ENCODE data around the gene PRSS8.

PRSS8 gene

GRCh38 chr16:31135535-31136286 lies at the start of gene PRSS8:
PRSS8 (minus strand) TSS chr16:31135727; CDS start chr16:31135498, 229 bp downstream.
- ChIA-PET POLR2A (interaction anchor here (2.0 to 6.9 kb wide), 2 partner anchors 18 to 44 kb away, joined by 5 to 38 read pairs; partner anchors contain the start of genes FUS and KAT8), CTCF (no interaction called here)
- DNase-seq (ENCODE audit: extremely low spot score) = no peak
- TF ChIP-seq CTBP1 (IDR thresholded peaks at IDR 0.05; ENCODE audit: borderline replicate concordance) (no peak), TARDBP (IDR thresholded peaks at IDR 0.05) (0 out of 2 replicates have a peak, but pooled peaks have one; percentile 31), L3MBTL2 (conservative IDR thresholded peaks at IDR 0.05) (no peak)

- TF ChIP-seq ELF4 (IDR thresholded peaks at IDR 0.05) = no peak
- TF ChIP-seq ZNF384 (IDR thresholded peaks at IDR 0.05) = no peak
- no peak for TF ChIP-seq L3MBTL2 (conservative IDR thresholded peaks at IDR 0.05)
- no peak for TF ChIP-seq CTBP1 (IDR thresholded peaks at IDR 0.05; ENCODE audit: borderline replicate concordance)
- no peak for TF ChIP-seq HDGF (IDR thresholded peaks at IDR 0.05; ENCODE audit: borderline replicate concordance)
- POLR2A ChIA-PET = no interaction called here
- CTCF ChIA-PET = no interaction called here
- DNase-seq (ENCODE audit: extremely low spot score) = no peak
These were observed 49.4 kb upstream of the PRSS8 start for GRCh38 chr16:31184888-31185287.

GRCh38 chr16:31183432-31184428 lies 48.2 kb upstream of the PRSS8 start:
- no peak for TF ChIP-seq LEF1 (IDR thresholded peaks at IDR 0.05; ENCODE audit: borderline replicate concordance)
- no peak for TF ChIP-seq HDGF (IDR thresholded peaks at IDR 0.05; ENCODE audit: borderline replicate concordance)
- TF ChIP-seq ZNF384 (IDR thresholded peaks at IDR 0.05) = no peak
- no peak for TF ChIP-seq FOXA1 (IDR thresholded peaks at IDR 0.05)
- TF ChIP-seq L3MBTL2 (conservative IDR thresholded peaks at IDR 0.05) = no peak
- no peak for TF ChIP-seq ARNT (IDR thresholded peaks at IDR 0.05)
- no peak for TF ChIP-seq FOXM1 (IDR thresholded peaks at IDR 0.05; ENCODE audit: borderline replicate concordance)
- TF ChIP-seq TARDBP (IDR thresholded peaks at IDR 0.05) = no peak
- TF ChIP-seq SUZ12 (IDR thresholded peaks at IDR 0.05) = no peak
- TF ChIP-seq PKNOX1 (IDR thresholded peaks at IDR 0.05) = no peak
- TF ChIP-seq SP1 (IDR thresholded peaks at IDR 0.05) = no peak
- TF ChIP-seq BHLHE40 (IDR thresholded peaks at IDR 0.05; ENCODE audit: borderline replicate concordance) = no peak
- TF ChIP-seq NFRKB (IDR thresholded peaks at IDR 0.05) = no peak
- no peak for TF ChIP-seq FOXK2 (IDR thresholded peaks at IDR 0.05)
- TF ChIP-seq ELF4 (IDR thresholded peaks at IDR 0.05) = no peak
- no peak for TF ChIP-seq CTBP1 (IDR thresholded peaks at IDR 0.05; ENCODE audit: borderline replicate concordance)
- CTCF ChIA-PET = interaction anchor here (0.6 kb wide), 2 partner anchors 162 to 229 kb away, joined by 3 to 4 read pairs; no protein-coding TSS in a partner anchor
- POLR2A ChIA-PET = no interaction called here
- no peak for DNase-seq (ENCODE audit: extremely low spot score)

- DNase-seq (ENCODE audit: extremely low spot score) = no peak
- TF ChIP-seq ELF4 (IDR thresholded peaks at IDR 0.05) = no peak
- POLR2A ChIA-PET = interaction anchor here (0.9 kb wide), 2 partner anchors 14 to 261 kb away, joined by 3 read pairs; no protein-coding TSS in a partner anchor
- CTCF ChIA-PET = no interaction called here
These were observed 46.9 kb upstream of the PRSS8 start for GRCh38 chr16:31182391-31182790.

GRCh38 chr16:31181102-31181830 lies 45.7 kb upstream of the PRSS8 start:
- TF ChIP-seq NFRKB (IDR thresholded peaks at IDR 0.05) (no peak), ELF4 (IDR thresholded peaks at IDR 0.05) (no peak), BHLHE40 (IDR thresholded peaks at IDR 0.05; ENCODE audit: borderline replicate concordance) (no peak), FOXA1 (IDR thresholded peaks at IDR 0.05) (no peak), PKNOX1 (IDR thresholded peaks at IDR 0.05) (no peak)
- DNase-seq (ENCODE audit: extremely low spot score) = no peak
- POLR2A ChIA-PET = interaction anchor here (0.6 to 2.6 kb wide), 26 partner anchors 9 to 279 kb away, joined by 3 to 44 read pairs (median 5); partner anchors contain the start of genes KAT8, PYCARD, PYDC1 and STX4
- CTCF ChIA-PET = no interaction called here

GRCh38 chr16:31179747-31180459 lies 44.4 kb upstream of the PRSS8 start, which contains the start of gene FUS:
FUS (plus strand) TSS chr16:31180139; CDS start chr16:31180215, 76 bp downstream.
- ChIA-PET CTCF (interaction anchor here (1.3 kb wide), 2 partner anchors 38 to 196 kb away, joined by 4 to 6 read pairs; no protein-coding TSS in a partner anchor), POLR2A (interaction anchor here (0.6 to 2.6 kb wide), 44 partner anchors 9 to 533 kb away, joined by 3 to 44 read pairs (median 4); partner anchors contain the start of genes KAT8, PRSS36, PRSS8 and PYCARD)
- TF ChIP-seq ELF4 (IDR thresholded peaks at IDR 0.05) (peak; percentile 98), NFRKB (IDR thresholded peaks at IDR 0.05) (no peak; the same call in 1 of the 2 replicates), BHLHE40 (IDR thresholded peaks at IDR 0.05; ENCODE audit: borderline replicate concordance) (peak; percentile 97), FOXM1 (IDR thresholded peaks at IDR 0.05; ENCODE audit: borderline replicate concordance) (peak; percentile 81), ARNT (IDR thresholded peaks at IDR 0.05) (peak; percentile 47; the same call in 1 of the 2 replicates), SP1 (IDR thresholded peaks at IDR 0.05) (peak; percentile 79), FOXA1 (IDR thresholded peaks at IDR 0.05) (no peak)
- DNase-seq (ENCODE audit: extremely low spot score) = peak; percentile 94
